KMS-11 (cell line): ENCODE results near the gene IL22.

Source experiments
- H2AFZ ChIP-seq: fragments of 200-600 bp; sonication (generic); 2 replicates; pipeline ENCODE4 v1.6.1; 2016; ENCODE audit warnings: antibody characterized with exemption, mixed run types, low read depth
- H3K27ac ChIP-seq: fragments of 200-600 bp; sonication (generic); 2 replicates; pipeline ENCODE4 v1.6.1; 2016; ENCODE audit warnings: mild to moderate bottlenecking, mixed run types
- H3K27me3 ChIP-seq: fragments of 200-600 bp; sonication (generic); 2 replicates; pipeline ENCODE4 v1.6.1; 2017; ENCODE audit warnings: mild to moderate bottlenecking, low read depth, mixed run types, moderate library complexity; ENCODE audit not compliant: insufficient read depth
- H3K36me3 ChIP-seq: fragments of 200-600 bp; sonication (generic); 2 replicates; pipeline ENCODE4 v1.6.1; 2017; ENCODE audit warnings: mild to moderate bottlenecking, mixed run types; ENCODE audit not compliant: insufficient read depth
- H3K4me1 ChIP-seq: fragments of 200-600 bp; sonication (generic); 2 replicates; pipeline ENCODE4 v1.6.1; 2016; ENCODE audit warnings: mild to moderate bottlenecking, low read depth, mixed run types; ENCODE audit not compliant: poor library complexity, severe bottlenecking
- H3K4me2 ChIP-seq: fragments of 200-600 bp; sonication (generic); 2 replicates; pipeline ENCODE4 v1.7.0; 2016; ENCODE audit warnings: mild to moderate bottlenecking, mixed run types
- H3K4me3 ChIP-seq: fragments of 200-600 bp; sonication (generic); IDR thresholded peaks from 2 replicates; pipeline ENCODE4 v1.6.1; 2017; ENCODE audit warnings: low read depth, low read length, mixed read lengths; ENCODE audit not compliant: insufficient read depth
- H3K79me2 ChIP-seq: fragments of 200-600 bp; sonication (generic); 2 replicates; pipeline ENCODE4 v1.6.1; 2016; ENCODE audit warnings: low read depth, mixed run types; ENCODE audit not compliant: insufficient read depth
- H3K9ac ChIP-seq: fragments of 200-600 bp; sonication (generic); 2 replicates; pipeline ENCODE4 v1.6.1; 2016; ENCODE audit warnings: mild to moderate bottlenecking, mixed run types
- H4K20me1 ChIP-seq: fragments of 200-600 bp; sonication (generic); 2 replicates; pipeline ENCODE4 v1.6.1; 2016; ENCODE audit warnings: mild to moderate bottlenecking, mixed run types; ENCODE audit not compliant: insufficient read depth
- TF ChIP-seq, protein P1 (sequence below): fragments of 200-600 bp; sonication (generic); conservative IDR thresholded peaks from 2 replicates; pipeline ENCODE4 v1.6.1; 2017; ENCODE audit warnings: low read depth, mild to moderate bottlenecking, antibody characterized with exemption, low read length, moderate library complexity, mixed read lengths

IL22 gene

DNA sequence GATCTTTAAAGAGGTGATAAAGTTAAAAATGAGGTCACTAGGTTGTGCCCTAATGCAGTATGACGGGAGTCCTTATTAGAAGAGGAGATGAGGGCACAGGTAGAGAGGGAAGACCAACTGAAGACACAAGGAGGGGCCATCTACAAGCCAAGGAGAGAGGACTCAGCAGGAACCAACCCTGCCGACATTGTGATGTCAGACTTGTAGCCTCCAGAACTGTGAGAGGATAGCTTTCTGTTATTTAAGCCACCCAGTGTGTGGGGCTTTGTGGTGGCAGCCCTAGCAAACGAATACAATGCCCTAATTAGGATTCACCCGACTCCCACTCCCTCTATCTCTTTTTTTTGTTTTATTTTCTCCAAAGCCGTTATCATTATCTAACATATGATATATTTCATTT, 19.9 kb downstream of the IL22 start:
- H2AFZ ChIP-seq = no peak overlapping the region
- H3K4me2 ChIP-seq = no peak overlapping the region
- no peak overlapping the region for H3K9ac ChIP-seq
- H4K20me1 ChIP-seq = no peaks in the 10 kb centered on the region
- TF ChIP-seq, protein P1, sequence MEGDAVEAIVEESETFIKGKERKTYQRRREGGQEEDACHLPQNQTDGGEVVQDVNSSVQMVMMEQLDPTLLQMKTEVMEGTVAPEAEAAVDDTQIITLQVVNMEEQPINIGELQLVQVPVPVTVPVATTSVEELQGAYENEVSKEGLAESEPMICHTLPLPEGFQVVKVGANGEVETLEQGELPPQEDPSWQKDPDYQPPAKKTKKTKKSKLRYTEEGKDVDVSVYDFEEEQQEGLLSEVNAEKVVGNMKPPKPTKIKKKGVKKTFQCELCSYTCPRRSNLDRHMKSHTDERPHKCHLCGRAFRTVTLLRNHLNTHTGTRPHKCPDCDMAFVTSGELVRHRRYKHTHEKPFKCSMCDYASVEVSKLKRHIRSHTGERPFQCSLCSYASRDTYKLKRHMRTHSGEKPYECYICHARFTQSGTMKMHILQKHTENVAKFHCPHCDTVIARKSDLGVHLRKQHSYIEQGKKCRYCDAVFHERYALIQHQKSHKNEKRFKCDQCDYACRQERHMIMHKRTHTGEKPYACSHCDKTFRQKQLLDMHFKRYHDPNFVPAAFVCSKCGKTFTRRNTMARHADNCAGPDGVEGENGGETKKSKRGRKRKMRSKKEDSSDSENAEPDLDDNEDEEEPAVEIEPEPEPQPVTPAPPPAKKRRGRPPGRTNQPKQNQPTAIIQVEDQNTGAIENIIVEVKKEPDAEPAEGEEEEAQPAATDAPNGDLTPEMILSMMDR = no peak
- no peak overlapping the region for H3K4me3 ChIP-seq
- no peaks in the 10 kb centered on the region for H3K27me3 ChIP-seq
- no peaks in the 10 kb centered on the region for H3K79me2 ChIP-seq
- H3K27ac ChIP-seq = no peak overlapping the region
- H3K4me1 ChIP-seq = peaks cover 18% of the 10 kb centered on the region
- H3K36me3 ChIP-seq = no peaks in the 10 kb centered on the region

DNA sequence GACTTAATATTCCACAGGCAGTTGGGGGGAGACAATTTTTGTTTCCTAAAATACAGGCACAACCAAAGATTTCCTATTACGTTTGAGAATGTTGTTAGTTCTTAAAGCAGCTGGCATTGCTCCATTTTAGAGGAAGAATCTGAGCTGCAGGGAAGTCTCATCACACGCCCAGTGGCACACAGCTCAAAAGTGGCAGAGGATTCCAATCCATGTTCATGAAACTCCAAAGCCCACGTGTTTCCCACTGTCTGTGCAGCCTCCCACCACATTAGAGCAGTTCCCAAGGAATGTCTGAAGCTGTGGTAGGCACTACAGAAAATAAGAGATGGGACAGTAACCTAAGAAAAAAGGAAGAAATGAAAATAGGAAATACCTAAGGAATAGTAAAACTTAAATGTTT, 21.7 kb downstream of the IL22 start:
- TF ChIP-seq, protein P1 = no peak
- Histone ChIP-seq H3K4me1 (peaks cover 8% of the 10 kb centered on the region), H3K27me3 (no peaks in the 10 kb centered on the region), H3K36me3 (no peaks in the 10 kb centered on the region), H3K4me3 (no peak overlapping the region), H3K79me2 (no peaks in the 10 kb centered on the region), H2AFZ (no peak overlapping the region), H3K9ac (no peak overlapping the region), H4K20me1 (no peaks in the 10 kb centered on the region), H3K27ac (no peak overlapping the region), H3K4me2 (no peak overlapping the region)

DNA sequence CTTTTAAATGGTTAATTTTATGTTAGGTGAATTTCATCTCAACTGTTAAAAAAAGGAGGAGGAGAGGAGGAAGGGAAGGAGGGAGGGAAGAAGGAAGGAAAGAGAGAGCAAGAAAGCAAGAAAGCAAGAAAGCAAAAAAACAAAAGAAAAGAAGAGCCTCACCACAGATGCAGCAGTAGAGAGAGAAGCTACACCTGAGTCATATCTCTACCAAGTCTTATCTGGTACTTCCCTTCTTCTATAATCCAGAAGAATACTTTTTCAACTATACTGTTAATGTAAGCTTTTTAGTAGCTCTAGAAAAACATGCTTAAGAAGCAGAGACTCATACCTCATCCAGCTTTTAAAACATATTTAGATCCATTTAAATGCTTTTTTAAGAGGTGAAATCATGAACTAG, 22.2 kb downstream of the IL22 start:
- Histone ChIP-seq H3K79me2 (no peaks in the 10 kb centered on the region), H3K4me3 (no peak overlapping the region), H3K36me3 (no peaks in the 10 kb centered on the region), H3K27me3 (no peaks in the 10 kb centered on the region), H2AFZ (no peak overlapping the region), H4K20me1 (no peaks in the 10 kb centered on the region), H3K4me1 (peaks cover 4% of the 10 kb centered on the region), H3K9ac (no peak overlapping the region), H3K4me2 (no peak overlapping the region), H3K27ac (no peak overlapping the region)
- TF ChIP-seq, protein P1 = no peak

DNA sequence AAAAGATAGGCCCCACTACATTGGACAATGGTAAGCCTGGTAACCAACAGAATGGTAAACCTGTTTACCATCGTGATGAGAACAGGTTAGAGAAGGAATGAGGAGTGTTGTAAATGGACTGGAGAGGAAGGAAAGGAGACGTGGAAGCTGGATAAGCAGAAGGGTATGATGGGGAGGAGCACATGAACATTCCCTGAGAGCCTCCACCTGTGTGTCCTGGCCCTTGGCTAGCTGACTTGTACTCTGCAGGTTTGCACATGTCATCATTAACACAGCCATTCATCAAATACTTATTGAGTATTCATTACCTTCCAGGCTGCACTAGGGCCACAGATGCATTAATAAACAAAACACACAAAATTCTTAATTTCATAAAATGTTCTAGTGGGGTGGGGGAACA, 23.4 kb downstream of the IL22 start:
- Histone ChIP-seq H3K27ac (no peak overlapping the region), H2AFZ (no peak overlapping the region), H3K27me3 (no peaks in the 10 kb centered on the region), H3K4me1 (no peaks in the 10 kb centered on the region), H3K36me3 (no peaks in the 10 kb centered on the region), H3K4me2 (no peak overlapping the region), H4K20me1 (no peaks in the 10 kb centered on the region), H3K79me2 (no peaks in the 10 kb centered on the region), H3K4me3 (no peak overlapping the region), H3K9ac (no peak overlapping the region)
- TF ChIP-seq, protein P1 = no peak
